ENCODE results near the gene SELPLG.
"Not testable (repeated sequence)": the region's sequence is repeated elsewhere in the genome, so short reads cannot be mapped to it uniquely, and the experiment has no call there.

Gene SELPLG

GRCh38 chr12:108589028-108589839, 44.5 kb downstream of the SELPLG start:
- DNase-seq (ENCODE audit: low spot score), result no peak

GRCh38 chr12:108587826-108588225, 45.9 kb downstream of the SELPLG start:
- no peak for DNase-seq (ENCODE audit: low spot score)

DNA sequence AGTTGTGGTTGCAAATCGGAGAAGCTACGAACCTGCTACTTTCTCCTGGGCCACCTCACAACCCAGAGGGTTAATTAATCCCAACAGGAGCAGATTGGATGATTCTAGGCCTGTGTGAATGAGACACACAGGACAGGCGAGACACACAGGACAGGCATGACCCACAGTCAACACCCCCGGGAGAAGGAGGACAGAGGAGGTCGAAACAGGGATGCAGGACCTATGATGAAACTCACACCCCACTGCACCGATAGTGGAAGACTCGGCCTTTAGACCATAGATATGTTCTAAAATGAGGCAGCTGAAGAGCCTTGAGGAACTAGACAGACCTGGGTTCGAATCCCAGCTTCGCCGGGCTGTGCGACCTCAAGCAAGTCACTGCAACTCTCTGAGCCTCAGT, 47.4 kb downstream of the SELPLG start:
- DNase-seq (ENCODE audit: low spot score), result no peak

- no peak for DNase-seq (ENCODE audit: low spot score)
Measured at GRCh38 chr12:108585864-108586263, 47.8 kb downstream of the SELPLG start.

- DNase-seq (ENCODE audit: low spot score), result no peak
Measured at GRCh38 chr12:108584456-108585065, 49.1 kb downstream of the SELPLG start.

DNA sequence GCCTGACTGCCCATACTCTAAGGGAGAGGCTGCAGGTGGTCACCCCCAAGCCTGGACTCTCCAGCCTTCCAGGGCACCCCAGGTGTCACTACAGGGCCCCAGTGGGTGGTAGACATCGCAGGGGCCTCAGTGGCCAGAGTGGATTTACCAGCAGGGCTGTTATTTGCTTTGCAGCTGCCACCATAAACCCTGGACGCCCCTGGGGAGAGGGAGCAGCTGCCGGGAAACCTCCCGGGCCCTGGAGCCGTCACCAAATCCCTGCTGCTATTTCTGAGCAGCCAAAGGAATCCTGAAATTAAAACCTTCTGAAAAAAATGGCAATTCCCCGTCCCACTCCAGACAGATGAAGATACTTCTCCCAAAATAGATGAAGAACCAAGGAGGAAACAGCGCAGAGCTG, 49.7 kb downstream of the SELPLG start:
- no peak for DNase-seq (ENCODE audit: low spot score)

DNA sequence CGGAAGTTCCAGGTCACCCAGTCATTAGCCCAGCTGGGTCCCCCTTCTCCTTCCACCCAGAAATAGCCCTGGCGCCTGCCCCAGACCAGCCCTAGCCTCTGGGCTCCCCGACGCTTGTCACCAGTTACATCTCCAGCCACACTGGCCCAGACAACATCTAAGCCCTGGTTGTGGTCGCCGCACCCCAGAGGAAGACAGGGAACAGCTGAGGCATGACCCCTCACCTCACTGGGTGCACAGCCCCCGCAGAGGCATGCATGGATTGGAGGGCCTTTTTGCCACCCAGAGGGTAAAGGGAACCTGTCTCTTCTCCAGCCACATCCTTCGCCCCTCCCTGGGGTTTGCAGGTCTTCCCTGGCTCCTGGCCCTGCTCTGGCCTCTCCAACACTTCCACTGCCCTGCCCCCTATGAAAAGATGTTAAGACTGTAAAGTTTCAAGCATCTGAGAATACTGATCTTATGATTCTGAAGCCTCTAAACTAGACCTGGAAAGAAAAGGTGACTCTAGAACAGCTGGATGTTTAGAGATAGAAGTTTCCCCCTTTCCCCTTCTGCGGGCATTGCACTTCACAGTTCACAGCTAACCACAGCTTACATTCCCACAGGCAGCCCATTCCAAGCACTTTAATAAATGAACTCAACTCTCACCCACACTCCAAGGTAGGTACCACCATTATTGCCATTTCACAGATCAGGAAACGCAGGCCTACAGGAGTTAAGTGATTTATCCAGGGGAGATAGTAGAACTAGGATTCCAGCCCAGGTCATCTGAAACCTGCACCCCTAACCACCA, 50.5 kb downstream of the SELPLG start:
- no peak for DNase-seq (ENCODE audit: low spot score)

GRCh38 chr12:108582509-108582908, 51.2 kb downstream of the SELPLG start:
- no peak for DNase-seq (ENCODE audit: low spot score)

DNA sequence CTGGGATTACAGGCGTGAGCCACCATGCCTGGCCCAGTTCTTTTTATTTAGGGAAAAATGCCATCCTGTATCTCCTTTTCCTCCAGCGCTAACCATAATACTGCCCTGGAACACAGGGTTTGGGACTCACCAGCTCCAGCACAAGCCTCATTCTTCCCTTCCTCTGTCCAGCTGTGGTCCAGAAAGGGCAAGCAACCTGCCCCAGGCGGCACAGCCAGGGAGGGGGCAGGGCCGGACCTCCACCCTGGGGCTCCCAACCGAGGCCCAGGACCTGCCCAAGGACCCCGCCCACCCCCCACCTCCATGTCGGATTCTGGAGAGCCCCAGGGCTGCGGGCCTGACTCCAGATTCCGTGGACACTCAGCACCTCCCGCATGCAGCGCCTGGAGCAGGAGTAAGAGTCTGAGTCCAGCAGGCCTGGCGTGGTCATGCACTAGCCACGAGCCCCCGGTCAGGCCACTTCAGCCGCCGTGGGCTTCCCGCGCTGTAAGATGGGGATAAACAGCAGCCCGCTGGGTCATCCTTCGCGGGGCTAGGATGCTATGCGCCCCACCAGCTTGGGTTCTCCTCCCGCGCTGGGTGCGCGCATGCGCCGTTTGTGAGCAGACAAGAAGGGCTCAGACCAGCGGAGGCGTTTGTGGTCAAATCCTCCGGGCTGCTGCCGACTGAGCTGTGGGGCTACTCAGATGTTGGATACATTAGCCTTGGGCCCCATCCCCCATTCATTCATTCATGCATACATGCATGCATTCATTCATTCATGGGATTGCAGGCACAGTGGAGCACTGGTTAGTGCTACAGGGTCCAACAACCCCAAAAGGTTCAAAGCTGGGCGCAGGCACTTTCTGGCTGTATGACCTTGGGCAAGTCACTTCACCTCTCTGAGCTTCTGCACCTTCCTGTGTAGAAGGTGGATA, 52.1 kb downstream of the SELPLG start:
- DNase-seq (ENCODE audit: low spot score), result no peak

DNA sequence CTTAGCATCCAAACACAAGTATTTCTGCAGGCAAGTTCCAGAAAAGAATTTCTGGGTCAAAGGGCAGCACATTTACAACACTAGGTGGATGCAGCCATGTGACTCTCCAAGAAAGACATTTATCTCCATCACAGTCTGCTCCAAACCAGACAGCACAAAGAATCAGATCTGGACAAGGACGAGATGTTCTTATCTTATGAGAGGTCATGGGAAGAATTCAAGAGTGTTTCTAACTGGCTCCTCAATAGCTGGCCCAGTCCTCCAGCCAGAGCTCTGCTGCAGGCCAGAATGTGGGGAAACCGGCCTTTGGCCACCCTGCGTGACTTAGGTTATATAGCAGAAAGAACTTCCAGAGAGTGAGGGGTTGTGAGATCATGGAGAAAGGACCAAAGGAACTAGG, 53.2 kb downstream of the SELPLG start:
- DNase-seq (ENCODE audit: low spot score), result no peak

DNA sequence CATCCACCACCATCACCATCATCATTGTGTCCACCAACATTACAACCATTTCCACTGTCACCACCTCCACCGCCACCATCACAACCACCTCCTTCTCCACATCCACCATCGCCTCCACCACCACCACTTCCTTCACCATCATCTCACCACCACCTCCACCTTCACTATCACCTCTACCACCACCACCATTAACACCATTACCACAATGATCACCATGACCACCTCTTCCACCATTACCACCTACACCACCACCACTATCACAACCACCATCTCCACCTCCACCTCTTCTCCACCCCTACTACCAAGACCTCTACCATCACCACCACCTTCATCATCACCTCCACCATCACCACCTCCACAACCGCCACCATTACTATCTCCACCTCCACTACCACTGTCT, 54.9 kb downstream of the SELPLG start:
- no peak for DNase-seq (ENCODE audit: low spot score)

DNA sequence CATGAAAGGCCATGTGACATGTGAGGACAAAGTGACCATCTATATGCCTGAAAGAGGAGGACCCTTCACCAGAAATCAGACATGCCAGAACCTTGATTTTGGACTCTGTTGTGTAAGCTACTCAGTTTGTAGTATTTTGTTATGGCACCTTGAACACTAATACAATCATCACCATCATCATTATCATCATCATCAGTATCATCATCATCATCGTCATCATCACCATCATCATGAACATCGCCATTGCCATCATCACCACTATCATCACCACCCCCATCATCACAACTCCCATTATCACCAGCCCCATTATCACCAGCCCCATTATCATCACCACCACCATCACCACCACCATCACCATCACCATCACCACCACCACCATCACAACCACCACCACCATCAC, 55.4 kb downstream of the SELPLG start:
- no peak for DNase-seq (ENCODE audit: low spot score)

GRCh38 chr12:108577458-108577857, 56.2 kb downstream of the SELPLG start:
- DNase-seq (ENCODE audit: low spot score), result no peak

DNA sequence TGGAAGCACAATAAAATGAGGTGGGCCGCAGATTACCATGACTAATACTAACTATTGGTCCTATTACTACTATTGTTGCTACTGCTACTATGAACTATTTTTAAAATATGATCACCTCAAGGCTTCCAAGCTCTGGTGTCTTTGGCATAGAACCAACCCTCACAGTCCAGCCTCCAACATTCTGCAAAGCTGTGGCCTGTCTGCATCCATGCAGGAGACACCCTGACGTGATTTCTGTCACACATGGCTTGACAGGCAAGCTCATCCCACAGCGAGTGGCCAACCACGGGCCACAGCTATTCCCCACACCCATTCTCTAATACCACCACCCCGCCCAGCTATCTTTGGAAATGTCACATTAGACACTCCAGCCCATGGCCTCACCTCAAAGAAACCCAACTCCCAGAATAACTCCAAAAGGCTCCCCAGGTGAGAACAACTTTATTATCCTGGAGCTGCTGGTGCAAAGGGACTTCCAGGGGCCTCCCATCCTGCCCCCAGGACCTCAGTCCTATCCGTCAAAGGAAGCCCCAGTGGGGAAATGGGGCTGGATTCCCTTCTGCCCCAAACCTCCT, 56.9 kb downstream of the SELPLG start:
- peak; percentile 10 for DNase-seq (ENCODE audit: low spot score)

- peak; percentile 24 for DNase-seq (ENCODE audit: low spot score)
Measured at GRCh38 chr12:108575199-108575912, 58.3 kb downstream of the SELPLG start.

DNA sequence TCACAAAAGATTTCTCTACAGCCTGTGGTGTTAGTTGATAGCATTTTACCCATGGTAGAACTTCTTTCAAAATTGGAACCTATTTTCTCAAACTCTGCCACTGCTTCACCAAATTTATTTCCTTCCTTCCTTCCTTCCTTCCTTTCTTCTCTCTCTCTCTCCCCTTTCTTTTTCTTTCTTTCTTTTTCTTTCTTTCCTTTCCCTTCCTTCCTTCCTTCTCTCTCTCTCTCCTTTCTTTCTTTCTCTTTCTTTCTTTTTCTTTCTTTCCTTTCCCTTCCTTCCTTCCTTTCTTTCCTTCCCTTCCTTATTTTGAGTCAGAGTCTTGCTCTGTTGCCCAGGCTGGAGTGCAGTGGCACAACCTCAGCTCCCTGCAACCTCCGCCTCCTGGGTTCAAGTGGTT, 59.4 kb downstream of the SELPLG start:
- not testable (repeated sequence) for DNase-seq (ENCODE audit: low spot score)

DNA sequence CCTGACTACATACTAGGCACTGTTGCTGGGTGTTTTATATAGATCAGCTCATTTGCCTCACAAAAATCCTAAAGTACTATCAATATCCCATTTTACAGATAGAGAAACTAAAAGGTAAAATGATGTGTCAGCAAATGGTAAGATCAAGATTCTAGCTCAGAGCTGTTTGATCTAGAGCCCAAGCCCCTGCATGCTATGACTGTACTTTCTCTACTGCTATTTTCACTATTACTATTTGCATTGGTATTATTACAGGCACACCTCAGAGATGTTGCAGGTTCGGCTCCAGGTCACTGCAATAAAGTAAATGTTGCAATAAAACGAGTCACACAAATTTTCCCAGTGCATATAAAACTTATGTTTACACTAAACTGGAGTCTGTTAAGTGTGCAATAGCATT, 60.4 kb downstream of the SELPLG start:
- peak; percentile 0 for DNase-seq (ENCODE audit: low spot score)

GRCh38 chr12:108572166-108572790, 61.4 kb downstream of the SELPLG start:
- no peak for DNase-seq (ENCODE audit: low spot score)
